ENCODE measurements around the gene DNER. TPM values are rescaled to one million over a fixed set of nuclear protein-coding genes. Genes with fewer than 3 reads are reported as not detected.

Gene DNER
- total RNA-seq, 2 donors from 2014 or later: 0.27 to 1.7 TPM

- no peak for TF ChIP-seq CTCF (IDR thresholded peaks at IDR 0.05)
- H3K9ac ChIP-seq (ENCODE audit: low read depth in 2 of 2, low read length in 2 of 2): no peak overlapping the region
- H3K27ac ChIP-seq: no peak overlapping the region
- no peaks in the 10 kb centered on the region for H3K36me3 ChIP-seq
- DNase-seq: no peak
- no peaks in the 10 kb centered on the region for H3K9me3 ChIP-seq
- H3K27me3 ChIP-seq: no peaks in the 10 kb centered on the region
- H3K4me1 ChIP-seq: no peaks in the 10 kb centered on the region
- intact Hi-C loops (cut with DNase I): no loop called here
- H3K4me3 ChIP-seq: no peak overlapping the region
Observed at GRCh38 chr2:229410264-229410663, 304.1 kb downstream of the DNER start.

- DNase-seq: no peak
- Histone ChIP-seq H3K9ac (ENCODE audit: low read depth in 2 of 2, low read length in 2 of 2) (no peak overlapping the region), H3K36me3 (no peaks in the 10 kb centered on the region), H3K4me3 (no peak overlapping the region), H3K27ac (no peak overlapping the region), H3K27me3 (no peaks in the 10 kb centered on the region), H3K9me3 (no peaks in the 10 kb centered on the region), H3K4me1 (no peaks in the 10 kb centered on the region)
- TF ChIP-seq CTCF (IDR thresholded peaks at IDR 0.05): no peak
- intact Hi-C loops (cut with DNase I): no loop called here
Observed at GRCh38 chr2:229409751-229410181, 304.6 kb downstream of the DNER start.

GRCh38 chr2:229408962-229409361, 305.4 kb downstream of the DNER start:
- Histone ChIP-seq H3K27ac (peak overlapping the region; percentile 47), H3K9me3 (no peaks in the 10 kb centered on the region), H3K4me3 (no peak overlapping the region), H3K27me3 (no peaks in the 10 kb centered on the region), H3K9ac (ENCODE audit: low read depth in 2 of 2, low read length in 2 of 2) (no peak overlapping the region), H3K36me3 (no peaks in the 10 kb centered on the region), H3K4me1 (no peaks in the 10 kb centered on the region)
- no peak for TF ChIP-seq CTCF (IDR thresholded peaks at IDR 0.05)
- intact Hi-C loops (cut with DNase I): no loop called here
- DNase-seq: no peak

GRCh38 chr2:229408356-229408755, 306.0 kb downstream of the DNER start:
- DNase-seq: peak; percentile 40
- Histone ChIP-seq H3K36me3 (no peaks in the 10 kb centered on the region), H3K9ac (ENCODE audit: low read depth in 2 of 2, low read length in 2 of 2) (no peak overlapping the region), H3K27ac (peak overlapping the region; percentile 47), H3K9me3 (no peaks in the 10 kb centered on the region), H3K4me1 (no peaks in the 10 kb centered on the region), H3K27me3 (no peaks in the 10 kb centered on the region), H3K4me3 (no peak overlapping the region)
- no peak for TF ChIP-seq CTCF (IDR thresholded peaks at IDR 0.05)
- intact Hi-C loops (cut with DNase I): no loop called here

- no peaks in the 10 kb centered on the region for H3K27me3 ChIP-seq
- H3K9ac ChIP-seq (ENCODE audit: low read depth in 2 of 2, low read length in 2 of 2): no peak overlapping the region
- DNase-seq: peak; percentile 53
- no peaks in the 10 kb centered on the region for H3K36me3 ChIP-seq
- intact Hi-C loops (cut with DNase I): no loop called here
- no peaks in the 10 kb centered on the region for H3K9me3 ChIP-seq
- H3K4me3 ChIP-seq: no peak overlapping the region
- H3K4me1 ChIP-seq: no peaks in the 10 kb centered on the region
- H3K27ac ChIP-seq: no peak overlapping the region
- no peak for TF ChIP-seq CTCF (IDR thresholded peaks at IDR 0.05)
Observed at GRCh38 chr2:229407170-229407569, 307.2 kb downstream of the DNER start.

- Histone ChIP-seq H3K27me3 (no peaks in the 10 kb centered on the region), H3K4me3 (no peak overlapping the region), H3K9me3 (no peaks in the 10 kb centered on the region), H3K36me3 (no peaks in the 10 kb centered on the region), H3K27ac (no peak overlapping the region), H3K4me1 (no peaks in the 10 kb centered on the region), H3K9ac (ENCODE audit: low read depth in 2 of 2, low read length in 2 of 2) (no peak overlapping the region)
- DNase-seq: no peak
- intact Hi-C loops (cut with DNase I): no loop called here
- TF ChIP-seq CTCF (IDR thresholded peaks at IDR 0.05): no peak
Observed at GRCh38 chr2:229405796-229406195, 308.6 kb downstream of the DNER start.

Measured in colonic mucosa (tissue), 4 donors.